HG03354 (cell line): ENCODE measurements around the gene TMEM140.
"Not testable (repeated sequence)": the region's sequence is repeated elsewhere in the genome, so short reads cannot be mapped to it uniquely, and the experiment has no call there.

ENCODE experiments used
- ATAC-seq: cut with Tn5 transposase; IDR thresholded peaks from one replicate; pipeline ENCODE4 v1.9.1; 2021; ENCODE audit warnings: mild to moderate bottlenecking; ENCODE audit not compliant: unreplicated experiment, poor library complexity, severe bottlenecking

The TMEM140 gene

GRCh38 chr7:135170998-135171481 lies 23.2 kb downstream of the TMEM140 start:
- peak; percentile 49 for ATAC-seq

DNA sequence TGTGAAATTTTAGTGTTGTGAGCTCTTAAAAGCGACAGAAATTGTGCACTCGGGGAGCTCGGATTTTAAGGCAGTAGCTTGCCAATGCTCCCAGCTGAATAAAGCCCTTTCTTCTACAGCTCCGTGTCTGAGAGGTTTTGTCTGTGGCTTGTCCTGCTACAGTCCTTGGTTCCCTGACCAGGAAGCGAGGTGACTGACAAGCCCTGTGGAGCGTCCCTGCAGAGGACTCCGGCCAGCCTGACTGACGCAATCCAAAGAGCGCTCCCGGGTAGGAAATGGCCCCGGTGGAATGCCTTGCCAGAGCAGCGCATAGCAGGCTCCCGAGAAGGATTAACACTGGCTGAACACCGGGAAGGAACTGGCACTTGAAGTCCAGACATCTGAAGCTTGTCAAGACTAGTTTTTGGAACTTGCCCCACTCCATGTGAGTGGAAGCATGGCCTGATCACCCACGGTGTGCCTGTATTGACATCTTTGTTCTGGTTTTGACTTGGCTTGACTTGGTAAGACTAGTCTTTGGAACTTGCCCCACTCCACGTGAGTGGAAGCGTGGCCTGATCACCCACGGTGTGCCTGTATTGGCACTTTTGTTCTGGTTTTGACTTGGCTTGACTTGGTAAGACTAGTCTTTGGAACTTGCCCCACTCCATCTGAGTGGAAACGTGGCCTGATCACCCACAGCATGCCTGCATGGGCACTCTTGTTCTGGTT lies 23.9 kb downstream of the TMEM140 start:
- ATAC-seq = not testable (repeated sequence)

DNA sequence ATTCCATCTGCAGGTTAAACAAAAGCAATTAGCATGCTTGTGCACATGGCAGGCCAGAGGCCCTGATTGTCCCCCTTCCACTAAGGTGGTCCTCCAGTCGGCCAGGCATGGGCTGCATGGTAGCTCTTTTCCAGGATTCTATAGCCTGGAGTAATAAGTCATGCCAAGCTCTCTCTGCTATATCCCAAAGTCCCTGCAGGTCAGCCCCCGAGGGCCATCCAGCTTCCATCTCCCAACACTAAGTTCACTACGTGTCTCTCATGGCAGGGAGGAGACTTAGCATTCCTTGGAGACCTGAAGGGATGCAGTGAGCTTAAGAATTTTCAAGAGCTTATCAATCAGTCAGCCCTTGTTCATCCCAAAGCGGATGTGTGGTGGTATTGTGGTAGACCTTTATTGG lies 26.0 kb downstream of the TMEM140 start:
- ATAC-seq = not testable (repeated sequence)

DNA sequence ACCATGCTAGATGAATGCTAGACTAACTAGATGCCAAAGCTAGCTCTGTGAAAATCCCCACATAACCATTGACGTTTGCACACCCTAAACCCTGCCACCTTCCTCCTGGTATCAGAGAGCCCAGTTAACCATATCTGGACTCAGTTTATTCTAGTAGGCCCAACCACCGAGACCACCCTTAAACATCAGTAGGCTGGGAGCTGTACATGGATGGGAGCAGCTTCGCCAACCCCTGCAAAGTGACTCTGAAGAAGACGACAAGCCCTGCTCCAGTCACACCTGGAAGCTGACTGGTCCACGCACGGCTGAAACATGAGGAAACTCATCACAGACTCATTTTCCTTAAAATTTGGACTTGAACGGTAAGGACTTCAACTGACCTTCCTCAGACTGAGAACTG lies 27.1 kb downstream of the TMEM140 start:
- no peak for ATAC-seq

DNA sequence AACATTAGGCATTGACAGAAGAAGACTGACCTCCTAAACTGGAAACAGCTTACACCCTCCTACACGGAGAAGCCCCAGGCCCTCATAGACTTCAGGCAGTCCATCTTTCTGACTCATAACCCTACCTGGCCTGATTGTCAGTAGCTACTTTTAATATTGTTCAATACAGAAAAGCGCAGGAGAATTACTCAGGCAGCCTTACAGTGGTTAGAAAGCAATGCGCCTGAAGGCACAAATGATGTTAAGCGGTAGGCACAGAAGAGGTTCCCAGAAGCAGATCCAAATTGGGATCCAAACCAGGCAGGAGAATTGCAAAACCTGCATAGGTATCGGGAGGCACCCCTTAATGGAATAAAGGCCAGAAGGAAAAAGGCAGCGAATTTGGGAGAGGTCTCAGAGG lies 28.1 kb downstream of the TMEM140 start:
- no peak for ATAC-seq

GRCh38 chr7:135177028-135177696 lies 29.3 kb downstream of the TMEM140 start:
- ATAC-seq = no peak

DNA sequence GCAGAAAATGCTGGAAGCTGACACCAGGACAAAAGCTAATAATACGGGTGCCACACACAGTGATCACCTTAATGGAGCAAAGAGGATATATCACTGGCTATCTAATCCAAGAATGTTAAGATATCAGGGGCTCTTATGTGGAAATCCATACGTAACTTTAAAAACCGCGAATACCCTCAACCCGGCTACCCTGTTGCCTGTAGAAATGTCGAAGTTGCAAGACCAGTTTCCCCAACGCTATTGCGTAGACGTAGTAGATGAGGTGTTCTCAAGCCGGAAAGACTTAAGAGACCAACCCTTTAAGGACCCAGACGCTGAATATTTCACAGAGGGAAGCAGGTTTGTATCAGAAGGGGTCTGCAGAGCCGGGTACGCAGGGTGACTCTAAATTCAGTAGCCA lies 30.5 kb downstream of the TMEM140 start:
- ATAC-seq = no peak

GRCh38 chr7:135179321-135179925 lies 31.6 kb downstream of the TMEM140 start:
- ATAC-seq = no peak

DNA sequence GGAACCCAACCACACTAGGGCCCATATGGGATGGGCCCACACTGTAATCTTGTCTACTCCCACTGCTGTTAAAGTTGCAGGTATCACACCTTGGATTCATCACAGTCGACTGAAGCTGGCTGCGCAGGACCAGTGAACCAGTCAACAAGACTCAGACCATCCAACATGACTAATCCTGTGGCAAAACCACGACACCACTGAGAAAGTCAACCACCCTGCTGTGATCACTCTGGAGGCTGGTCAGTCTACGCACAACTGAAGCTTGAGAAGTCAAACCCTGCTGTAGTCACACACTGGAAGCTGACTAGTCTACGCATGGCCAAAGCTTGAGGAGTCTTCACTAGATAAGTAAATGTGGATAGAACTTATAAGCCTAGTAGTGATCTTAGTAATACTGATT lies 32.2 kb downstream of the TMEM140 start:
- no peak for ATAC-seq

DNA sequence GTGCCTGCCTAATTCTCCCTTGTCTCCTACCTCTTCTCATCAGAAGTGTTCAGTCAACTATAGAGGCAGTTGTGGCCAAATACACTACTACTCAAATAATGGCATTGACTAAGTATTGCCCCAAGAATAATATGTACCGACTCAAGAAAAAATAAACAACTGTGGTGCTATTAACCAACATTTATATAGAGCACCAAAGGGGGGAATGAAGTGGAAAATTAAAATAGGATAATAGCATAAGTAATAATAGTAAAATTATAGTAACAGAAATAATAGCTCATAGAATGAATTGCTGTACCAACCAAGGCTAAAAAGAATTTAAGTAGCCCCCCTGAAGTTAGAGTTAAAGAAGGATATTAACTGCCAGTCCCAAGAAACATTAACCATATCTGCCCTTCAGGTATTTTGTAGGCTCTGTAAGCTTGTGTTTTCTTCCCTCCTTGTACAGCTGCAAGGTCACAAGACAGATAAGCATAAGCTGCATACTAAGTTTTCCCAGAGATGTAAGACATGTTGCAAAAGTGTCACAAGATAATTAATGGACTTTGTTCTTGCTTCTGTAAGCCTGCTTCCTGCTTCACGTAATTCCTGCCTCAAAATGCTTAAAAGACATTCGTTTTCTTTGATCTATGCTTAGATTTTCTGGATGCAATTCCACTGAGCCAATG lies 33.5 kb downstream of the TMEM140 start:
- no peak for ATAC-seq

DNA sequence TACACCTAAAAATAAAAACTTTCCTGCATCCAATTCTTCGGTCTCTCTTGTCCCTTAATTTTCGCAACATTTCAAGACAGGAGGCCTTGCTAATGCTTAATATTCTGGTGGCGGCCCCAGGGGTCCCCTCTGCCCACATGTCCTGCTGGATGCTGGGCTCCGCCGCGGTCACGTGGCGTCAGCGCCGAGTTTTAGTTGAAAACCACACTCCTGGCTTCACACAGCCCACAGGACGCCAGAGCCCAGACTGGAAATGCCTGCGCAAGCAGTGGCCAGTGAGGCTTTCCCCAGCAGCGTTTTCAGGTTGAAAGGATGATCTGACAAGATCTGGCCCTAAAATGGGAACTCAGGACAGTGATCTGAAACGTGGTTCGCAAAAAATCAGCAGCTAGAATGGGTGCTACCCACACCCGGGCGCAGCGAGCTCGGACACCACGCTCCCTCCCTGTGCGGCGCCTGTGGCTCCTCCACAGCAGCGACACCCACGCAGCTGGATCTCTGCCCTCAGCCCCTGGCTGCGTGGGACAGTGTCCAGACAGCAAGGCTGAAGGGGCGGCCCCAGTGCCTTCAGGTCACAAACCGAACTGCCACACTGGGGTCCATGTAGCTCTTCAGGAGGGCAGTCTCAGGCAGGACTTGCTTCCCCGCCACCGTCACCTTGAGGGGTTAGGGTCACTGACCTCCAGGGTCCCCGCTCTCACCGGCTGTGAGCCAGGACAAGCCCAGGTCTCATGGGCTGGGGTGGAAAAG lies 34.2 kb downstream of the TMEM140 start:
- ATAC-seq = no peak

GRCh38 chr7:135183478-135183877 lies 35.6 kb downstream of the TMEM140 start:
- no peak for ATAC-seq

- no peak for ATAC-seq
Observed at GRCh38 chr7:135184254-135184841, 36.5 kb downstream of the TMEM140 start.

GRCh38 chr7:135185471-135186260 lies 37.8 kb downstream of the TMEM140 start:
- no peak for ATAC-seq

- ATAC-seq = no peak
Observed at GRCh38 chr7:135186261-135186540, 38.3 kb downstream of the TMEM140 start.

GRCh38 chr7:135186841-135187253 lies 39.0 kb downstream of the TMEM140 start:
- peak; percentile 60 for ATAC-seq

DNA sequence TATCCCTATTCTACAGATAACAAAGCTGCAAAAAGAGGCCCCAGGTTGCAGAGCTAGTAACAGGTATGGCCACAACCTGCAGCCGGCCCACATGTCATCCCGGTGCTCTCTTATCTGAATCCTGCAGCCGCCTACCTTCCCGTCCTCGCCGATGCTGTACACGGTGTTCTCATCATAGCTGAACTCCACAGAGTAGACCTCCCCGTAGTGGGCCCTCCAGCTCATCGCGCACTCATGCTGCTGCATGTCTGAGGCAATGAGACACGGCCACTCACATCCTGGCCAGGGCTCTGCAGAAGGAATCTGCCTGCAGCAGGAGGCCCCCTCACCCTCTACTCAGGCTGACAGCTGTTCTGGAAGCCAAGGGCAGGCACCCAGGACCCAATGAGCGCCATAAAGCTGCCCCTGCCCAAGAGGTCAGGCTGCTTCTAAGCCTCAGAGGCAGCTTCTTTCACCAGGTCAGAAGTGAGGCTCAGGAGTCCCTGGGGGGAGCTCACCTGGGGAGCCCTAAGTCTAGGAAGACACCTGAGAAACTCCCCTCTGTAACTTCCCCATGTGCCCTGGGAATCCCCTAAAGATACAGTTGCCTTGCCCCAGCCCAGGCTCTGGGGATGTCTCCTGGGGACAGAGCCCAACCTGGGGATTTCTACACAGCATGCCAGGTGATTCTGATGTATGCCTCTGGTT lies 40.6 kb downstream of the TMEM140 start:
- ATAC-seq = peak; percentile 46

- no peak for ATAC-seq
Observed at GRCh38 chr7:135189221-135189662, 41.4 kb downstream of the TMEM140 start.
